Frontal cortex (tissue), 1 donor: ENCODE results near the gene MINDY4B. TPM values are rescaled to one million over a fixed set of nuclear protein-coding genes. Genes with fewer than 3 reads are reported as not detected.

Source experiments
- total RNA-seq: library from RNA; depleted of rRNA; stranded (reverse); fragments of >200 nt; gene quantifications from one replicate; pipeline ENCODE4 v1.2.3, GENCODE V29; 2014

MINDY4B gene
- total RNA-seq, 1 donor from 2014 or later, result under 0.01 TPM

Other genes with a start within 250 kb of the MINDY4B start
- under 0.01 TPM for gene ERICH6, start 201.5 kb downstream of the MINDY4B start, total RNA-seq
- 22.8 TPM for gene SIAH2, start 142.3 kb downstream of the MINDY4B start, total RNA-seq
- not detected for gene CLRN1, start 67.3 kb upstream of the MINDY4B start, total RNA-seq
- 6.1 TPM for gene MED12L, start 180.2 kb upstream of the MINDY4B start, total RNA-seq